ENCODE data around the gene FBN1.

The FBN1 gene

GRCh38 chr15:48427479-48427878 lies 218.0 kb downstream of the FBN1 start:
- no peak for DNase-seq (ENCODE audit: low read depth in 2 of 2)

GRCh38 chr15:48426941-48427340 lies 218.6 kb downstream of the FBN1 start:
- DNase-seq (ENCODE audit: low read depth in 2 of 2) = no peak

DNA sequence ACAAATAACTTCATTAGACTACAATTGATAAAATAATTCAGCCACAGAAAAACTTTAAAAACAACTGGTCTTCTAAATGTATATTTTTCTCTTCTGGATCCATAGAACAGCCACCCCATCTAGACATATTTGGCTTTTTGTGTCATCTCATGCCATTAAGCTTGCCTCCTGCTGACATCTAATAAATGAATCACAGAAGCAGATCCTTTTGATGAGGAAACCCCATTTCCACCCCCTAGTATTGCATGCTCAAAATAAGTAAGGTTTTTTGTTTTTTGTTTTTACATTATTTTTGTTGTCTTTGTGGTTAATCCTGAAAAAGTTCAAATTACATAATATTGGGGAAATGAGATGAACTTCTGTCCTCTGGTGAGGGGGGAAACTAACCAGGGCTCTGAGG lies 219.5 kb downstream of the FBN1 start:
- no peak for DNase-seq (ENCODE audit: low read depth in 2 of 2)

DNA sequence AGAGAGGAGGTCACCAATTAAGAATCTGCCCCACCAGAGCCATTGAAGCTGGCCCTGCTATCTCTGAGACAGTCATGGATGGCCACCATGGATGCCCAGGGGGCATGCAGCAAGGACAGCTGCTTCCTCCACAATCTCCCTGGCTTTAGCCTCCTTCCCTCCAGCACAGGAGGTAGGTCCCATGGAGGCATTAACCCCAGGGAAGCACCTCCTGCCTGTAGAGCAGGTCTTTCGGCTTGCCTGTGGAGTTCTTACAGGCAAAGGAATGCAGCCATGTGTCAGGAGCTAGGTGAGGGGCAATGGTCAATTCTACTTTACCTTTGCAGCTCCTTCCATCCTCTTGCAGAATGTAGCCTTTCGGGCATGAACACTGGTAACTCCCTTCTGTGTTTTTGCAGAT lies 220.5 kb downstream of the FBN1 start:
- no peak for DNase-seq (ENCODE audit: low read depth in 2 of 2)

DNA sequence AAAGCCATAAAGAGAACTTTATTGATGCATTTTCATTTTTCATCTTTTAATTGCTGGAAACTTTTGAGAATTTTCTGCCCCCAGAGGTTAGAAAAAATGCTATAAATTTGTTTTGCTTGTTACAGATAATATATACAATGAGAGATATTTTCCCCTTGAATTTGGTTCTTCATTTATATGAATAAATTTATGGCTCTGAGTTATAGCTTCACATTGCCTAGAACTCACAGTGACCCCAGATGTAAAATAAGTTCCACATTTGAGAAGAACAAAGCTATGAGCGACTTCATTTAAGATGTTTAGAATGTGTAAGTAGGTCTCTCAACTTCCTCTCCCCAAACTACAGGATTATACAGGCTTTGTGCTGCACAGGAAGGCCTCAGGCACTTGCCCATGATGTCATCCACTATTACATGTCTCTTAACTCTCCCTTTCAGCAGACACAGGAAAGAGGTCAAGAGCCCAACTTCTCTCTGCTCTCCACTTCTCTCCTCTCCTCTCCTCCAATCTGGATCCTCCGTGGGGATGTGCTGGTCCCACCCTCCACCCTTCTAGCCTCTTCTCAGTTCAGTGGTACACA lies 221.5 kb downstream of the FBN1 start:
- DNase-seq (ENCODE audit: low read depth in 2 of 2) = no peak

DNA sequence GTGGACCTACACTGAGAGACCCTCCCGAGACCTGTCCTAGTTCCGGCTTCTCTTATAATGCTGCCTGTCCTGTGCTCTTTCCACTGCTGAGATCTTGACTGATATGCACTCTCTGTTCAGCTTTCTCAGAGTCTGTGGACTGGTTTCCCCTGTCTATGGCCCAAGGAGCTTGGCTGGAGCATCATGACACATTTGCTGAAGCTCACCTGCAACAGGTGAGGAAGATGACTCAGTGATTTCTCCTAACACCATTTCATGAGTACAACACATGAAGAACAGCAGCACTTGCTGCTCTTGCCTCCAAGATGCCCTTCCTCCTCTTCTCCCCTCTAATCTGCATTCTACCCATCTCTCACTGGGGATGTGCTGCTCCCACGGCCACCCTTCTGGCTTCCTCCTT lies 222.2 kb downstream of the FBN1 start:
- no peak for DNase-seq (ENCODE audit: low read depth in 2 of 2)

- no peak for DNase-seq (ENCODE audit: low read depth in 2 of 2)
Observed at GRCh38 chr15:48422401-48422800, 223.1 kb downstream of the FBN1 start.

GRCh38 chr15:48421362-48421761 lies 224.1 kb downstream of the FBN1 start:
- DNase-seq (ENCODE audit: low read depth in 2 of 2) = no peak

GRCh38 chr15:48419896-48420295 lies 225.6 kb downstream of the FBN1 start:
- DNase-seq (ENCODE audit: low read depth in 2 of 2) = no peak

GRCh38 chr15:48418343-48418742 lies 227.2 kb downstream of the FBN1 start:
- no peak for DNase-seq (ENCODE audit: low read depth in 2 of 2)

GRCh38 chr15:48416301-48416700 lies 229.2 kb downstream of the FBN1 start:
- no peak for DNase-seq (ENCODE audit: low read depth in 2 of 2)

GRCh38 chr15:48415036-48415886 lies 230.2 kb downstream of the FBN1 start:
- DNase-seq (ENCODE audit: low read depth in 2 of 2) = no peak

GRCh38 chr15:48414015-48414414 lies 231.5 kb downstream of the FBN1 start:
- DNase-seq (ENCODE audit: low read depth in 2 of 2) = no peak

- no peak for DNase-seq (ENCODE audit: low read depth in 2 of 2)
Observed at GRCh38 chr15:48413304-48413703, 232.2 kb downstream of the FBN1 start.

- DNase-seq (ENCODE audit: low read depth in 2 of 2) = no peak
Observed at GRCh38 chr15:48411971-48412591, 233.4 kb downstream of the FBN1 start.

DNA sequence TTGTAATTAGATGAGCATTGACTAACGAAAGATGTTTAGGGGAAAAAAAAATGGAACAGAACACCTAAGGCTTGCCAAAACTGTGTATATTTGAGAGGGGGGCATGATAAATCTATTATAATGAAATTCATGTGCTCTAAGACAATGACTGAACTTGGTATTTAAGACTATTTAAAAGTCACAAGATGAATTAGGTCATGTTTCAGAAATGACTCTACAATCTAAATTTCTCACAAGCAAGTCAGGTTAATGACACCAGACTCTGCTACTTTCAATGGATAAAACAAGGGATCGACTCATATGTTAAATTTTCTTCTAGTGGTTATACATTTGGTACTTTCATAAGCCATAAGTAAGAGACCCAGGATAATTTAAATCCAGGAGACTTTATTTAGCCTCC lies 235.9 kb downstream of the FBN1 start:
- no peak for DNase-seq (ENCODE audit: low read depth in 2 of 2)

- DNase-seq (ENCODE audit: low read depth in 2 of 2) = no peak
Observed at GRCh38 chr15:48408327-48408726, 237.2 kb downstream of the FBN1 start.

DNA sequence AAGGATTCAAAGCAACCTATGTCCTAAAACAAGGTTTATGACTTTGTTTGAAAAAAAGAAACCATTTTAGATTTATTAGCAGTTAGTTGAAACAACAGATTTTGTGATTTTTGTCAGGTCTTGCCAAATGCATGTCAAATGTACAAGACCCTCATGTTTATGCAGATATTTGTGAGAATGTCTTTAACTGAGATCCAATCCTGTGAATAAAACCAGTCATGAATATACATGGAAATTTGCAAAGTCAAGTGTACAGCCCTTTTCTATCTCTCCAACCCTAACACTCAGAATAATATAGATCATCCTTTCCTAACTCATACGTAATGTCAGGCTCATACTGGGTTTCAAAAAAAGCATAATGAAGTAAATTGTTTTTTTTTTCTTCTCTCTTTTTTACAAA lies 237.9 kb downstream of the FBN1 start:
- no peak for DNase-seq (ENCODE audit: low read depth in 2 of 2)

DNA sequence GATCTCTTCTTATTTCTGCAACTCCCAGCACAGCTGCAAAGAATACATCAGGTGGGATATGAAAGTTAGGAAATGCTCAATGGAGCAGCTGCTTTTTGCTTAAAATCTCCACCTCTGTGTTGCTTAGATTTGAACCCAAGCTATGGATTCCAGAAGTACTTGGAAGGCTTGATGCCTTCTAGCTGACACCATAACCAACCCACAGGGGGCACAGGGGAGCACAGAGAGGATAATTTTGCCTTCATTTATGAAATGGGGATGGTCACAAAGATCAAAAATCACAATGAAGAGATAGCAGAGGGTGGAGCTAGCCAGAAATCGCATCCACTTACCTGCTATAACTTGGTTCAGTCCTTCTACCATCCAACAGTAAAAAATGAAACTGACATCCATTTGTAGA lies 238.6 kb downstream of the FBN1 start:
- no peak for DNase-seq (ENCODE audit: low read depth in 2 of 2)

DNA sequence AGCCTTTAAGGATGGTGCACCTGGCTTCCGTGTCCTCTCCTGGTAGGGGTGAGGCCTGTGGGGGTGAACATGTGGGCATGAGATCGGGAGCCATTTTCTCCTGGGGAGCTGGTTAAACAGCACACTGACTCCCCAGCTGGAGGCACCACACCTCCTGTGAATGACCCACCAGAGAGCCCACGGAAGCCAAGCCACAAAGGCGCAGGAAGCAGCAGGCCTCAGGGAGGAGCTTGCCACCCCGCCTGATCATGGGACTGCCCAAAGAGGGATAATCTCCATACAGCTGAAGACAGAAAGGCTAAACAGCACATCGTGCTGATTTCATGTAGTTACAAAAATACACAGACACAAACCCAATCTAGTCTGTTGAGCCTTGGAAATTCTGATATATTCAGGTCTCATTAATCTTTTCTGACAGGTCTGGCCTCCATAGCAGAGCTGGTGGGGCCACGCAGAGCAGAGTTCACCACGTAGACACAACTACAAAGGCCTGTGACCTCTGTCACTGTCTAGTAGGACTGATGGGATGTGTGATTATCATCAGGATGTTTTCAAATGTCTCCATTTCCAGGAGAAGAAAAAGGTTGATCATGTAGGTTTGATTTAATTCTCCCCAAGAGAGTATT lies 239.1 kb downstream of the FBN1 start:
- DNase-seq (ENCODE audit: low read depth in 2 of 2) = no peak

GRCh38 chr15:48402427-48403177 lies 242.9 kb downstream of the FBN1 start:
- no peak for DNase-seq (ENCODE audit: low read depth in 2 of 2)

- DNase-seq (ENCODE audit: low read depth in 2 of 2) = no peak
Observed at GRCh38 chr15:48400086-48400485, 245.4 kb downstream of the FBN1 start.

Measured in stimulated activated CD4-positive, alpha-beta T cell treated with anti-CD3 and anti-CD28 coated beads, Interleukin-15, amount 100 ng/mL, for 48 hours (primary cell).